Measurements from ENCODE around the gene ARFGEF2.

- TF ChIP-seq POLR2A (IDR thresholded peaks at IDR 0.05; ENCODE audit: low read length): no peak
- TF ChIP-seq GATA1 (IDR thresholded peaks at IDR 0.05; ENCODE audit: low read depth, low read length): no peak
Observed at GRCh38 chr20:48920527-48921167, 864 bp upstream of the ARFGEF2 start.

All from erythroblast (primary cell).